Measurements from ENCODE around the gene MYO1H. TPM values are rescaled to one million over a fixed set of nuclear protein-coding genes. Genes with fewer than 3 reads are reported as not detected.

The MYO1H gene
- total and polyA plus RNA-seq, 2 of the 13 experiments (the other 11 are each of a cell fraction or from before 2014, with no cell fraction given), result not detected

DNA sequence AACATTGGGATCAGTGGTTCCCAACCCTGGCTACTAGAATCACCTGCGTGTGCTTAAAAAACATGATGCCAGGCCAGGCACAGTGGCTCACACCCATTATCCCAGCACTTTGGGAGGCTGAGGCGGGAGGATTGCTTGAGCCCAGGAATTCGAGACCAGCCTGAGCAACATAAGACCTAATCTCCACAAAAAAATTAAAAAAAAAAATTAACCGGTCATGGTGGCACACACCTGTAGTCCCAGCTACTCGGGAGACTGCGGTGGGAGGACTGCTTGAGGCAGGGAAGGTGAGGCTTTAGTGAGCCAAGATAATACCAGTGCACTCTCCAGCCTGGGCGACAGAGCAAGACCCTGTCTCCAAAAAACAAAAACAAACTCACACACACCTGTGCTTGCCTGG lies 127.4 kb downstream of the MYO1H start (continued):
- TF ChIP-seq, protein P1, sequence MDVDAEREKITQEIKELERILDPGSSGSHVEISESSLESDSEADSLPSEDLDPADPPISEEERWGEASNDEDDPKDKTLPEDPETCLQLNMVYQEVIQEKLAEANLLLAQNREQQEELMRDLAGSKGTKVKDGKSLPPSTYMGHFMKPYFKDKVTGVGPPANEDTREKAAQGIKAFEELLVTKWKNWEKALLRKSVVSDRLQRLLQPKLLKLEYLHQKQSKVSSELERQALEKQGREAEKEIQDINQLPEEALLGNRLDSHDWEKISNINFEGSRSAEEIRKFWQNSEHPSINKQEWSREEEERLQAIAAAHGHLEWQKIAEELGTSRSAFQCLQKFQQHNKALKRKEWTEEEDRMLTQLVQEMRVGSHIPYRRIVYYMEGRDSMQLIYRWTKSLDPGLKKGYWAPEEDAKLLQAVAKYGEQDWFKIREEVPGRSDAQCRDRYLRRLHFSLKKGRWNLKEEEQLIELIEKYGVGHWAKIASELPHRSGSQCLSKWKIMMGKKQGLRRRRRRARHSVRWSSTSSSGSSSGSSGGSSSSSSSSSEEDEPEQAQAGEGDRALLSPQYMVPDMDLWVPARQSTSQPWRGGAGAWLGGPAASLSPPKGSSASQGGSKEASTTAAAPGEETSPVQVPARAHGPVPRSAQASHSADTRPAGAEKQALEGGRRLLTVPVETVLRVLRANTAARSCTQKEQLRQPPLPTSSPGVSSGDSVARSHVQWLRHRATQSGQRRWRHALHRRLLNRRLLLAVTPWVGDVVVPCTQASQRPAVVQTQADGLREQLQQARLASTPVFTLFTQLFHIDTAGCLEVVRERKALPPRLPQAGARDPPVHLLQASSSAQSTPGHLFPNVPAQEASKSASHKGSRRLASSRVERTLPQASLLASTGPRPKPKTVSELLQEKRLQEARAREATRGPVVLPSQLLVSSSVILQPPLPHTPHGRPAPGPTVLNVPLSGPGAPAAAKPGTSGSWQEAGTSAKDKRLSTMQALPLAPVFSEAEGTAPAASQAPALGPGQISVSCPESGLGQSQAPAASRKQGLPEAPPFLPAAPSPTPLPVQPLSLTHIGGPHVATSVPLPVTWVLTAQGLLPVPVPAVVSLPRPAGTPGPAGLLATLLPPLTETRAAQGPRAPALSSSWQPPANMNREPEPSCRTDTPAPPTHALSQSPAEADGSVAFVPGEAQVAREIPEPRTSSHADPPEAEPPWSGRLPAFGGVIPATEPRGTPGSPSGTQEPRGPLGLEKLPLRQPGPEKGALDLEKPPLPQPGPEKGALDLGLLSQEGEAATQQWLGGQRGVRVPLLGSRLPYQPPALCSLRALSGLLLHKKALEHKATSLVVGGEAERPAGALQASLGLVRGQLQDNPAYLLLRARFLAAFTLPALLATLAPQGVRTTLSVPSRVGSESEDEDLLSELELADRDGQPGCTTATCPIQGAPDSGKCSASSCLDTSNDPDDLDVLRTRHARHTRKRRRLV (CRISPR knock-in tag; IDR thresholded peaks at IDR 0.05), result no peak
- no peak for TF ChIP-seq MTF2 (CRISPR knock-in tag; IDR thresholded peaks at IDR 0.05; ENCODE audit: borderline replicate concordance)

DNA sequence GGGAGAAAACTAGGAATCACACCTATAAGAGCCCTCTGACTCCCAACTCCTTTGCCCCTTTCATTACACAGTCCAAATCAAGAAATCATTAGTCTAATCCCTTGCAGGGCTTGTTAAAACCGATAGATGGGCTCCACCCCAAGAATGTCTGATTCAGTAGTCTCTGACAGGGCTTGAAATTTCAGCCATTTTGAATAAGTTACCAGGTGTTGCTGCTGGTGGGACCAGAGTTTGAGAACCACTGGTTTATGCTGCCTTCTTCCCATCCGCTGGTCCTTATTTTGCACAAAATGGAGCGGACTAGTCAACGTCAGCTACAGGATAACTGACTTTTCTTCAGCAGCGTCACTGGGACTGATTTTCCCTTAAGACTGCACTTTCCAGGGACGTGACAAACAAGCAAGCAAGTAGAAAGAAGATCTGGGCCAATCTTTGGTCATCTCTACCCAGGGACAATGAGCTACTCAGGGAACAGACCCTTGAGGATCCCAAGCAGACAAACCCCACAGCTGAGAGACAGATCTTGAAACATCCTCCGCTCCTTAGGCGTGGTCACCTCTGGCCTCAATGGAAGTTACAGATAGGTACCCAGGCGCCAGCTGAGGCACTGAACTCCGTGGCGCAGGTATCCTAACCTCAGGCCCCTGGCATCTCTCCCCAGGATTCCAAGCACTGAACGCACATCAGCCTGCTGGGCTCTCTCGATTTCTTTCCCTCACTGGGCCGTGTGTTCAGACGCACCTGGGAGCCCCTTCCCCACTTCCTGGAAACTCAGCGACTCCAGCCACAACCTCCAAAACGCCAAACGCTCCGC lies 128.5 kb downstream of the MYO1H start:
- ATAC-seq, result 0 out of 3 replicates have a peak, but pooled peaks have one; percentile 7
- BruUV-seq (replicated peaks), result TSS peak; percentile 67
- no peak for DNase-seq (ENCODE audit: low spot score)
- Histone ChIP-seq H3K79me2 (ENCODE audit: insufficient read depth, low read length) (peaks cover 65% of the 10 kb centered on the region), H3K9ac (ENCODE audit: insufficient read depth, low read depth, low read length) (peak overlapping the region; percentile 96), H3K9me3 (ENCODE audit: low read length) (no peaks in the 10 kb centered on the region), H3K4me1 (ENCODE audit: insufficient read depth, low read length) (peaks cover 36% of the 10 kb centered on the region), H3K4me3 (replicated peaks in 1 of 3; ENCODE audit: insufficient read depth in 1 of 3, low read depth in 2 of 3, low read length in 3 of 3) (peak overlapping the region; percentile 95 to 98 (median 95)), H4K20me1 (ENCODE audit: insufficient read depth, low read length) (no peaks in the 10 kb centered on the region), H2AFZ (ENCODE audit: low read length) (no peak overlapping the region), H3K36me3 (replicated peaks in 1 of 2; ENCODE audit: control insufficient read depth in 1 of 2, insufficient read depth in 2 of 2, low read length in 2 of 2) (peaks cover 1 to 11% of the 10 kb centered on the region in 2 experiments; a peak in 1 of 5 replicates), H3K4me2 (ENCODE audit: low read depth, low read length) (peak overlapping the region; percentile 97), H3K27ac (ENCODE audit: extremely low read length, insufficient read depth, low read length) (peak overlapping the region; percentile 94), H3K27me3 (ENCODE audit: control insufficient read depth in 1 of 2, insufficient read depth in 2 of 2, low read length in 2 of 2) (no peaks in the 10 kb centered on the region; a peak in 1 of 5 replicates)
- POLR2A ChIA-PET, result interaction anchor here (1.3 to 1.8 kb wide), 2 partner anchors 14 to 18 kb away, joined by 3 to 16 read pairs; no protein-coding TSS in a partner anchor
- TF ChIP-seq HOXD1 (CRISPR knock-in tag; IDR thresholded peaks at IDR 0.05) (0 out of 2 replicates have a peak, but pooled peaks have one; percentile 40), MXD3 (CRISPR knock-in tag; IDR thresholded peaks at IDR 0.05) (no peak)
- CTCF ChIA-PET (ENCODE audit: low intra/inter-chr PET ratio, low total read pairs), result no interaction called here
- FAIRE-seq, result no peak
- intact Hi-C loops (cut with micrococcal nuclease; ENCODE audit: unreplicated experiment), result loop anchor here (2.0 kb wide), 2 partner anchors 19 to 43 kb away; no protein-coding TSS in a partner anchor
- in situ Hi-C loops (cut with HindIII; ENCODE audit: extremely low pct_ligation_motif_present, low pct_unique_long_range_greater_than_20kb), result no loop called here
- 17% methylated on average over 15 of the region's 19 CpGs for WGBS (ENCODE audit: low lambda C conversion rate)

All from HepG2 (cell line).